Esophagus muscularis mucosa (tissue), 4 donors: Measurements from ENCODE around the gene NUDT16.

Experiments
- CTCF ChIP-seq, 3 experiments: fragments of 200-600 bp in 2 of 3; fragments of 450-650 bp in 1 of 3; sonication (generic) in 2 of 3; IDR thresholded peaks; one replicate each; pipeline ENCODE4 v1.5.1; 2017 to 2019; ENCODE audit warnings: antibody characterized with exemption in 3 of 3, mild to moderate bottlenecking in 2 of 3, moderate library complexity in 1 of 3
- EP300 ChIP-seq: sonication (generic); formaldehyde crosslinking; IDR thresholded peaks from one replicate; pipeline ENCODE4 v1.6.1; 2017; ENCODE audit warnings: antibody characterized with exemption
- POLR2A ChIP-seq: fragments of 450-650 bp; IDR thresholded peaks from one replicate; pipeline ENCODE4 v1.6.1; 2017; ENCODE audit warnings: antibody characterized with exemption, moderate library complexity, mild to moderate bottlenecking, low read depth
- POLR2AphosphoS5 ChIP-seq, 2 donors: sonication (generic); formaldehyde crosslinking; IDR thresholded peaks; one replicate each; pipeline ENCODE4 v1.6.1; 2017; ENCODE audit warnings: antibody characterized with exemption in 2 of 2

- TF ChIP-seq CTCF (IDR thresholded peaks at IDR 0.05) = no peak
- TF ChIP-seq POLR2AphosphoS5 (IDR thresholded peaks at IDR 0.05) = no peak
- TF ChIP-seq POLR2A = no peak
- no peak for TF ChIP-seq EP300
These were observed 20.9 kb downstream of the NUDT16 start for GRCh38 chr3:131402391-131403039.
